GM18526 (cell line): ENCODE results near the gene DBN1.

ENCODE experiments used
- POLR2A ChIP-seq: IDR thresholded peaks from 3 replicates; pipeline ENCODE4 v1.6.1; 2011; ENCODE audit not compliant: insufficient read length; ENCODE audit errors: extremely low read depth

Gene DBN1

DNA sequence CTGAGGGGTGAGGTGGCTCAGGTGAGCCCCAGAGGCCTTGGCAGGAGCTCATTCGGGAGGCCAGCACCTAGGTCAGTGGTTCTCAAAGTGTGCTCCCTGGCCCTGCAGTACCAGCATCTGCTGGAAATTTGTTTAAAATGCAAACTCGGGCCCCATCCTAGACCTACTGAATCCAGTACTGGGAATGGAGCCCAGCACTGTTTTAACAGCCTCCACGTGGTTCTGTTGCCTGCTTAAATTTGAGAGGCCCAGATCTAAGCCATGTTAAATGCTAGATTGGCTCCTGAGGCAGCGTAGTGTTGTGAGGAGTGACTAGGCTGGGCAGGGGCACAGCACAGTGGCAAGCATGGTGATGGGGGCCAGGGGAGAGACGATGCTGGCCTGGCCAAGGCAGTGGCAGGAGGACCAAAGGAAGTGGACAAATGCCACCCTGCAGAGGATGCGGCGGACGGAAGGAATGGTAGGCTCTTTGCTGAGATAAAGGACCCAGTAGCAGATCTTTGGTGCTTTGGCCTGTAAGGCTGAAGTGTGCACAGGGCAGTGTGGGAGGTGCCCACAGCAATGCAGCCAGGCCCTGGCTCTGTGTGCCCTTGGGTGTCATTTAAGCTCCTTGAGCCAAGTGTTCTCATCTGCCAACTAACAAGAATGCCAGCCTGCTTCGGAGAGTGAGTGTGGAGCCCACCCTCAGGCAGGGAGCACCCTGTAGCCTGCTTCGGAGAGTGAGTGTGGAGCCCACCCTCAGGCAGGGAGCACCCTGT is 22.6 kb downstream of the DBN1 start:
- TF ChIP-seq POLR2A = no peak

DNA sequence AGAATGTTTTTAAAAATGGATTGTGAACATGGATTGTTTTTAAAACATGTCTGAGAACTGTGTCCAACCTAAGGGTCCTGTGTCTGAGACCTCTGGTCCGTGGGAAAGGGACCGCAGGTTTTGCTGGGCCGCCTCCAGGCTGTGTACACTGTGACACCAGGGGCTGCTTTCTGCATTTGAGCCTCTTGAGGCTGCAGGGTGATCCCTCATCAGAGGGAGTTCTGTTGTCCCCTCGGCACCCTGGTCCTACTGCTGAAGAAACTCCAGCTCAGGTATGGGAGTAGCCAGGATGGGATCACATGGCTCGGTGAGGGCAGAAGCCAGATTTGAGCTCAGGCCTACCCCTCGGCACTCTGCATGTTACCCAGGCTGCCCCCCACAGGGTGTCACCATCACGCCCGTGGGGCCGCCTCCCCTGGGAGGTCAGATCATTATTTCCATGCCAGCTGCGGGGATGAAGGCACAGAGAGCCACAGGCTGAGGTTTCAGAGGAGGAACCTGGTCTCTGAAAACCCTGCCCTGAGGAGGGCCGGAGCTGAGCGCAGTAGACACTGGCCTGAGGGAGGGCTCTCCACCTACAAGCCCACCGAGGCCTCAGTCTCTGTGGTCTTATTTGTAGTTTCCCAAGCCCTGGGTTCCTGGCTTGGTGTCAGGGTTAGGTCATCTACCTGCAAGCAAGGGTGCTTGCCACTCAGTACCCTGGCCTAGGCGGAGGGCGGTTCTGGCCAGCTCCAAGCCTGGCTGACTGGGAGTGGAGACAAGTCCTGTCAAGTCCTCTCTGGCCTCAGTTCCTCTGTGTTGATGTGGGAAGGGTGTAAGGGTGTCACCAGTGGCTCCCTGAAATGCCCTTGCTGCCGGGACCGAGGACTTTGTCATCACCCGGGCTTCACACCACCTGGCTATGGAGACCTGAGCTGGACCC is 24.0 kb downstream of the DBN1 start:
- TF ChIP-seq POLR2A = no peak

GRCh38 chr5:177448244-177448950 is 25.0 kb downstream of the DBN1 start:
- no peak for TF ChIP-seq POLR2A

- TF ChIP-seq POLR2A = no peak
These were observed 25.7 kb downstream of the DBN1 start for GRCh38 chr5:177447611-177448243.

DNA sequence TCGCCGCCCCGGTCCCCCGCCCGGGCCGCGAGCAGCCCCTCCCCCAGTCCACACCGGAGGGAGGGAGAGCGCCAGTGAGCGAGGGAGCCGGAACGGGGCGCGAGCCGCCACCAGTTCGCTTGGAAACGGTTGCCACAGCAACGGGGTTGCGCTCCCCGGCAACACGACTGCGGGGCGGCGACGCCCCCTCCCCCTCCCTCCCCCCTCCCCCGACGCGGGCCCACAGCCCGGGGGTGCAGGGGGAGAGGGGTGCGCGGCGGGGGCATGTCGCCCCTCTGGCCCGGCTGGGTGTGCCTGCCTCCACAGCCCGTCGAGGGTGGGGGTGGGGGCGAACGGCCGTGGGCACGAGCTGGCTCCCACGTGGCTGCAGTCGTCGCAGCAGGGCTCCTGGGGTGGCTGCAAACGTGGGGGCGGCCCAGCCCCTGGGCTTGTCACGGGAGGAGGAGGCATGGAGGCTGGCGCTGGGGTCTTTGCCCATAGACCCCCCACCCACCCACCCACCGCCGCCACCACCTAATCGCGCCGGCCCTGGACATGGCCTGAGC is 26.3 kb downstream of the DBN1 start:
- TF ChIP-seq POLR2A = no peak

GRCh38 chr5:177446200-177447065 is 27.0 kb downstream of the DBN1 start, which contains the start of gene PRR7:
Gene PRR7, plus strand, starts transcription at chr5:177446814. Its CDS starts 8,254 bp downstream, at chr5:177455068.
- TF ChIP-seq POLR2A = peak; percentile 59

DNA sequence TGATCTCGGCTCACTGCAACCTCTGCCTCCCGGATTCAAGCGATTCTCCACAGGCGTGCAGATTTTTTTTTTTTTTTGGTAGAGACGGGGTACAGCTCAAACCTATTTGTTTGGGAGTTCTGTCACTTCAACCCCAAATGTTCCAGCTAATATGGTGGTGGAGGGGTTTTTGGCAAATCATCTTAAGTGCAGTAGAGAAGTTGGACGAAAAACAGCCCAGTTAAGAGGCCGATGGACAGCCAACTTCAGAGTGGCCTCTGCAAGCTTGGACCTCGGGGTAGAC is 27.6 kb downstream of the DBN1 start:
- TF ChIP-seq POLR2A = no peak

DNA sequence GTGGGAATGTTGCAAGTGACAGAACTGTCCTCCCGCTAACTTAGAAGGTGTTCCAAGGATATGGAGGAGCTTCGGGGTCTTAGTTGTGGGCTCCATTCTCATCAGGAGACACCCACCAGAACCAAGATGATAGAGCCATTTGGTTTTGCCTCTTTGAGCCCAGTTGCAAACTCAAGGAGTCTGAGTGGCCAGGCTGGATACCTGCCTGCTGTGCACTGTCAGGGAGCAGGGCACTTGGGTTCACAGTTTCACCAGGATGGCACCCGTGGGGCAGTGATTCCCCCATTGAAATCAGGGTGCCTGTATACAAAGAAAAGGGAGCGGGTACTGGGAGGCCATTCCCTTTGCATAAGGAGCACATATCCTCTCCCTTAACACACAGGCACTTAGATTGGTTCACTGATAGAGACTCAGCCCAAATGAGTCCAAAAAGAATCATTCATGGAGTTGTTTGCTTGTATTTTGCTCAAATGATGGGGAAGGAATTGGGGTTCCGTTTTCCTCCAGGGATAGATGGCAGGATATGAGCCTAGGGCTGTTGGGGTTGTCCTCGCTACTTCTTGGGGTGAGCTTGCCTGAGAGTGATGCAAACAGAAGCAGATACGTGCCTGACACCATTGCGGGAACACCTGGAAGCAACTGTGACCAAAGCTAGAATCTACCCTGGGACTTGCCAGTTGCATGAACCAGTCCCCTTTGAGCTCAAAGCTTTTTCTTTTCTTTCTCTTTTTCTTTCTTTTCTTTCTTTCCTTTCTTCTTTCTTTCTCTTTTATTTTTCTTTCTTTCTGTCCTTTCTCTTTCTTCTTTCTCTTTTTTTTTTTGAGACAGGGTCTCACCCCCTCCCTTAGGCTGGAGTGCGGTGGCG is 28.1 kb downstream of the DBN1 start:
- TF ChIP-seq POLR2A = no peak

DNA sequence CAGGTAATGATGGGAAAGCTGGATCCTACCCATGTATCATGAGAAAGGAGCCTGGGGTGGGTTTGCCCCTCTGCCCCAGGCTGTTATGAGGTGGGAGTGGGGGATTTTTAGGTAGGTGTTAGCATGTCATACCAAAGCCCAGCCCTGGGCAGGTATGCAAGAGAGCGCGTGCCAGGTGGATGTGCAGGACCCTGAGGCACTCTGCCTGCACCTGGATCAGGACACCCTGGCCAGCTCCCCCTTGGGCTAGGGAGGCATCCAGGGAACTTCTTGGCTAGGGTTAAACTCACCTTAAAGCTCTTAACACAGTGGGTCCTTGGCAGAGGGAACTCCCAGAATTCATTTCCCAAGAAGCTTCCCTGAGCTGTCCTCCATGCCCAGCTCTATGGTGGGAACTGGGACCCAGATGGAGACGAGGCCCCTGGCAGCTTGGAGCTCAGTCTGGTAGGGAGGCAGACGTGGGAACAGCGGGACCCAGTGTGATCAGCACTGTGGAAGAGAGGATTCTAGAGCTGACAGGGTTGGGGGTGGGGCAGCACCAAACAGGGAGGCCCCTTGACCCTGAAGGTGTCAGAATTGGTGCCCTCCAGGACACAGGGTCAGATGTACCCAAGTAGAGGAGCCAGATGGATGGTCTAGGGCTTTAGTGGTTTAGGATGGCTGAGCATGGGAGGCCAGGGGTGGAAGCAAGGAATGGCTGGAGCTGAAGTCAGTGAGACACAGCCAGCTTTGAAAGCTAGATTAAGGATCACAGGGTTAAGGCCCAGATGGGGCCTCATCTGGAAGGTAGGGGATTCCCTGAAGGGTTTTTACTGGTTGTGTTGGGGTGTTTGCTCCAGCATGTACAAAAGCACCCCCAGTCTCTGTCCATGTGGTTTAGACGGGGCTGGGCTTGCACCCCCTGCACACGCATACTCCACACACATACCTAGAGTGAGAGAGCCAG is 29.1 kb downstream of the DBN1 start:
- TF ChIP-seq POLR2A = peak; percentile 42

DNA sequence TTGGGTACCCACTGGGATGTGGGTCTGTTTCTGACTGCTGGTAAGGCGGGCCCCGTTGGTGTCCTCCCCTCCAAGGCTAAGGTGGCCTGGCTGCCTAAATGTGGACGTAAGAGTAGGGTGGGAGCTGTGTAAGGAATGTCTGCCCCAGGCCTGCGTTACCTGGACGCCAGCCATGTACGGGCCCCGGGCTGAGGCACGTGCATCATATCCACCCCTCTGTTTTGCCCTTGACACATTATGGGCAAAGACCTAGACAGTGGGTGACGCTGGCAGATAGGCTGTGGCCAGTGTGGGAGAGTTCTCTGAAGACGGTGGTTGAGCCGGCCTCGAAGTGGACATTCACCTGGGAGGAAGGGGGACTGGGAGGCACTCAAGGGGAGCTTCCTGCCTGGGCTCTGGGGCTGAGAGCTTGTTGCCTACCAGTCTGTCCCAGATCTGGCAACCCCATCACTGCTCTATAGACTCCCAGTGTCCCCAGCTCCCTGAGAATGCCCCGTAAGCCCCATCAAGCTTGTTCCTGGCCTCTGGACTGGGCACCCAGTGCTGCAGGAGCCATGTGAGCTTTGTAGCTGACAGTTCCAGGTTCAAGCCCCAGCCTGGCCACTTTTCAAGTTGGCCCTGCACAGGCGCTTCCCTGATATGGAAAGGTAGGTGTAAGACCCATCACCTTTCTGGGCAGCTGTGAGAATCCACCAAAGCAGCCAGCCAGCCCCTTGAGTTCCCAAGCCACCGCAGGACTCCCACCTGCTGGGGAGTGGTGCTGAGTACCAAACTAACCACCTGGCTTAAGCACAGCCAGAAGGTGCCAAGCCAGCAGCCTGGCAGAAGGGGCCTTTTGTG is 30.1 kb downstream of the DBN1 start:
- TF ChIP-seq POLR2A = no peak
